Loucy (cell line): ENCODE results near the gene COLEC11.

Source experiments
- H2AFZ ChIP-seq: fragments of 200-600 bp; sonication (generic); 2 replicates; pipeline ENCODE4 v1.6.0; 2016; ENCODE audit warnings: antibody characterized with exemption, mild to moderate bottlenecking, low read length, moderate library complexity
- H3F3A ChIP-seq: fragments of 200-600 bp; 2 replicates; pipeline ENCODE4 v1.6.0; 2016; ENCODE audit warnings: antibody characterized with exemption, low read depth, mild to moderate bottlenecking
- H3K27me3 ChIP-seq: fragments of 200-600 bp; sonication (generic); 2 replicates; pipeline ENCODE4 v1.6.1; 2014; ENCODE audit warnings: low read length, mild to moderate bottlenecking; ENCODE audit not compliant: insufficient read depth, poor library complexity, severe bottlenecking
- H3K36me3 ChIP-seq: fragments of 200-600 bp; sonication (generic); 2 replicates; pipeline ENCODE4 v1.6.1; 2016; ENCODE audit warnings: low read length; ENCODE audit not compliant: insufficient read depth
- H3K4me1 ChIP-seq: fragments of 200-600 bp; sonication (generic); 2 replicates; pipeline ENCODE4 v1.5.1; 2014; ENCODE audit warnings: low read length, mild to moderate bottlenecking; ENCODE audit not compliant: insufficient read depth, poor library complexity, severe bottlenecking
- H3K4me2 ChIP-seq: fragments of 200-600 bp; sonication (generic); 2 replicates; pipeline ENCODE4 v1.6.0; 2014; ENCODE audit warnings: antibody characterized with exemption, low read length, low read depth, mild to moderate bottlenecking; ENCODE audit not compliant: poor library complexity, severe bottlenecking
- H3K4me3 ChIP-seq: fragments of 200-600 bp; sonication (generic); 2 replicates; pipeline ENCODE4 v1.5.1; 2014; ENCODE audit warnings: low read length, mild to moderate bottlenecking, mixed read lengths; ENCODE audit not compliant: poor library complexity, severe bottlenecking
- H3K79me2 ChIP-seq: fragments of 200-600 bp; sonication (generic); 2 replicates; pipeline ENCODE4 v1.6.1; 2014; ENCODE audit warnings: low read length; ENCODE audit not compliant: insufficient read depth
- H3K9ac ChIP-seq: fragments of 200-600 bp; sonication (generic); 2 replicates; pipeline ENCODE4 v1.6.0; 2014; ENCODE audit warnings: mild to moderate bottlenecking, low read depth, low read length, moderate library complexity; ENCODE audit not compliant: poor library complexity, severe bottlenecking
- H3K9me2 ChIP-seq: fragments of 200-600 bp; sonication (generic); replicated peaks from 2 replicates; pipeline ENCODE4 v1.6.1; 2016; ENCODE audit warnings: low read depth, low read length, mixed read lengths
- H3K9me3 ChIP-seq: fragments of 200-600 bp; sonication (generic); 2 replicates; pipeline ENCODE4 v1.6.1; 2014; ENCODE audit warnings: mild to moderate bottlenecking, antibody characterized with exemption, low read length, low read depth; ENCODE audit not compliant: insufficient read depth
- H4K20me1 ChIP-seq: fragments of 200-600 bp; sonication (generic); 2 replicates; pipeline ENCODE4 v1.6.0; 2014; ENCODE audit warnings: antibody characterized with exemption, low read length, mild to moderate bottlenecking; ENCODE audit not compliant: insufficient read depth, poor library complexity, severe bottlenecking
- CTCF ChIP-seq: fragments of 200-600 bp; sonication (generic); conservative IDR thresholded peaks from 2 replicates; pipeline ENCODE4 v1.5.1; 2014; ENCODE audit warnings: mild to moderate bottlenecking, antibody characterized with exemption, low read length
- EZH2phosphoT487 ChIP-seq: fragments of 200-600 bp; IDR thresholded peaks from 2 replicates; pipeline ENCODE4 v1.6.1; 2018; ENCODE audit warnings: antibody characterized with exemption, mild to moderate bottlenecking, moderate library complexity, borderline replicate concordance

Gene COLEC11

GRCh38 chr2:3585261-3586109, 9.4 kb upstream of the COLEC11 start:
- H3K4me3 ChIP-seq: no peak overlapping the region
- H3K27me3 ChIP-seq: no peaks in the 10 kb centered on the region
- H3K4me2 ChIP-seq: no peak overlapping the region
- no peak overlapping the region for H3K9ac ChIP-seq
- no peaks in the 10 kb centered on the region for H3K4me1 ChIP-seq
- no peaks in the 10 kb centered on the region for H3K9me2 ChIP-seq
- peaks cover 30% of the 10 kb centered on the region for H3K79me2 ChIP-seq
- no peak overlapping the region for H2AFZ ChIP-seq
- H3F3A ChIP-seq: peaks cover 5% of the 10 kb centered on the region; the same call in 1 of the 2 replicates
- no peaks in the 10 kb centered on the region for H3K9me3 ChIP-seq
- H3K36me3 ChIP-seq: peaks cover 49% of the 10 kb centered on the region; the same call in 1 of the 2 replicates
- TF ChIP-seq EZH2phosphoT487: no peak
- no peak for TF ChIP-seq CTCF
- H4K20me1 ChIP-seq: peaks cover 35% of the 10 kb centered on the region

GRCh38 chr2:3586220-3586619, 8.7 kb upstream of the COLEC11 start:
- peaks cover 41% of the 10 kb centered on the region; the same call in 1 of the 2 replicates for H3K36me3 ChIP-seq
- no peak overlapping the region for H3K4me2 ChIP-seq
- no peak overlapping the region for H3K9ac ChIP-seq
- H3K4me3 ChIP-seq: no peak overlapping the region
- peaks cover 23% of the 10 kb centered on the region for H3K79me2 ChIP-seq
- peaks cover 28% of the 10 kb centered on the region for H4K20me1 ChIP-seq
- no peaks in the 10 kb centered on the region for H3K9me3 ChIP-seq
- peaks cover 5% of the 10 kb centered on the region; the same call in 1 of the 2 replicates for H3F3A ChIP-seq
- TF ChIP-seq CTCF: no peak
- TF ChIP-seq EZH2phosphoT487: no peak
- no peaks in the 10 kb centered on the region for H3K27me3 ChIP-seq
- H3K9me2 ChIP-seq: no peaks in the 10 kb centered on the region
- no peaks in the 10 kb centered on the region for H3K4me1 ChIP-seq
- no peak overlapping the region for H2AFZ ChIP-seq

GRCh38 chr2:3587021-3587420, 7.9 kb upstream of the COLEC11 start:
- Histone ChIP-seq H3K9me2 (no peaks in the 10 kb centered on the region), H3K36me3 (peaks cover 33% of the 10 kb centered on the region; the same call in 1 of the 2 replicates), H3K4me3 (no peak overlapping the region), H3K79me2 (peaks cover 15% of the 10 kb centered on the region; the same call in 1 of the 2 replicates), H3K4me2 (no peak overlapping the region), H3F3A (peaks cover 5% of the 10 kb centered on the region; the same call in 1 of the 2 replicates), H2AFZ (no peak overlapping the region), H3K4me1 (no peaks in the 10 kb centered on the region), H3K27me3 (no peaks in the 10 kb centered on the region), H4K20me1 (peaks cover 20% of the 10 kb centered on the region), H3K9me3 (no peaks in the 10 kb centered on the region), H3K9ac (no peak overlapping the region)
- TF ChIP-seq EZH2phosphoT487: no peak
- no peak for TF ChIP-seq CTCF
